HepG2 (cell line): ENCODE data around the gene GNPDA1. TPM values are rescaled to one million over a fixed set of nuclear protein-coding genes. Genes with fewer than 3 reads are reported as not detected.

Experiments used
- ARNT2 ChIP-seq: sonication (generic); formaldehyde crosslinking; IDR thresholded peaks from 2 replicates; pipeline ENCODE4 v1.8.0; 2022; ENCODE audit warnings: mild to moderate bottlenecking, low read depth, missing genetic modification reagents, moderate library complexity
- ATF4 ChIP-seq, 2 experiments: fragments of 450-650 bp in 1 of 2; sonication (generic) in 1 of 2; formaldehyde crosslinking; IDR thresholded peaks; 2 replicates each; pipeline versions ENCODE4 v1.5.0 to v1.8.0; 2020 to 2022; ENCODE audit warnings: mild to moderate bottlenecking in 1 of 2, missing genetic modification reagents in 1 of 2
- ATF7 ChIP-seq, 2 experiments: fragments of 450-650 bp in 1 of 2; sonication (generic) in 1 of 2; formaldehyde crosslinking in 1 of 2; IDR thresholded peaks; 2 replicates each; pipeline versions ENCODE4 v1.4.0 to v1.6.1; 2016 to 2020; ENCODE audit warnings: antibody characterized with exemption in 1 of 2, mild to moderate bottlenecking in 1 of 2, missing genetic modification reagents in 1 of 2
- BRF2 ChIP-seq: sonication (generic); formaldehyde crosslinking; IDR thresholded peaks from 2 replicates; pipeline ENCODE4 v1.8.1; 2022; ENCODE audit warnings: mild to moderate bottlenecking, missing genetic modification reagents
- CTCF ChIP-seq: sonication (generic); formaldehyde crosslinking; IDR thresholded peaks from 2 replicates; pipeline ENCODE4 v1.5.0; 2020; ENCODE audit warnings: mild to moderate bottlenecking, missing genetic modification reagents, moderate library complexity
- ETV5 ChIP-seq: IDR thresholded peaks from 2 replicates; pipeline ENCODE4 v1.6.1; 2018; ENCODE audit warnings: missing biosample characterization, missing genetic modification reagents, inconsistent platforms, borderline replicate concordance
- FOXO1 ChIP-seq: sonication (generic); formaldehyde crosslinking; IDR thresholded peaks from 2 replicates; pipeline ENCODE4 v1.4.0; 2020; ENCODE audit warnings: missing genetic modification reagents
- GATAD2A ChIP-seq: IDR thresholded peaks from 2 replicates; pipeline ENCODE4 v1.6.1; 2016
- HDAC1 ChIP-seq: sonication (generic); formaldehyde crosslinking; IDR thresholded peaks from 2 replicates; pipeline ENCODE4 v1.5.1; 2020; ENCODE audit warnings: mild to moderate bottlenecking, missing genetic modification reagents
- IRF2 ChIP-seq: IDR thresholded peaks from 2 replicates; pipeline ENCODE4 v1.6.1; 2018; ENCODE audit warnings: missing genetic modification reagents, missing compliant biosample characterization
- JUN ChIP-seq: sonication (generic); formaldehyde crosslinking; IDR thresholded peaks from 2 replicates; pipeline ENCODE4 v1.4.0; 2020; ENCODE audit warnings: mild to moderate bottlenecking, missing genetic modification reagents
- KAT7 ChIP-seq: IDR thresholded peaks from 2 replicates; pipeline ENCODE4 v1.6.1; 2018; ENCODE audit warnings: borderline replicate concordance, missing compliant biosample characterization
- KDM3A ChIP-seq: IDR thresholded peaks from 2 replicates; pipeline ENCODE4 v1.6.1; 2018; ENCODE audit warnings: low read depth, missing compliant biosample characterization
- KLF9 ChIP-seq: IDR thresholded peaks from 2 replicates; pipeline ENCODE4 v1.6.1; 2016; ENCODE audit warnings: low read depth
- MXD4 ChIP-seq: IDR thresholded peaks from 2 replicates; pipeline ENCODE4 v1.6.1; 2016; ENCODE audit warnings: mild to moderate bottlenecking, missing biosample characterization, missing genetic modification reagents
- MYNN ChIP-seq: sonication (generic); formaldehyde crosslinking; IDR thresholded peaks from 2 replicates; pipeline ENCODE4 v1.4.0; 2020; ENCODE audit warnings: mild to moderate bottlenecking, low read depth, missing genetic modification reagents
- NFIC ChIP-seq: IDR thresholded peaks from 2 replicates; pipeline ENCODE4 v1.6.1; 2012; ENCODE audit warnings: mild to moderate bottlenecking, low read length, inconsistent platforms
- PPARG ChIP-seq: conservative IDR thresholded peaks from 2 replicates; pipeline ENCODE4 v1.6.1; 2016; ENCODE audit warnings: missing biosample characterization, missing genetic modification reagents
- RAD21 ChIP-seq: fragments of 450-650 bp; formaldehyde crosslinking; IDR thresholded peaks from 2 replicates; pipeline ENCODE4 v1.5.0; 2020; ENCODE audit warnings: mild to moderate bottlenecking
- SAP130 ChIP-seq: IDR thresholded peaks from 2 replicates; pipeline ENCODE4 v1.6.1; 2016; ENCODE audit warnings: low read depth
- STAG1 ChIP-seq: sonication (generic); formaldehyde crosslinking; IDR thresholded peaks from 2 replicates; pipeline ENCODE4 v1.4.0; 2020; ENCODE audit warnings: missing genetic modification reagents
- TSC22D2 ChIP-seq: sonication (generic); formaldehyde crosslinking; IDR thresholded peaks from 2 replicates; pipeline ENCODE4 v1.5.1; 2020; ENCODE audit warnings: missing genetic modification reagents, mild to moderate bottlenecking, borderline replicate concordance
- YEATS2 ChIP-seq: sonication (generic); formaldehyde crosslinking; IDR thresholded peaks from 2 replicates; pipeline ENCODE4 v1.4.0; 2020; ENCODE audit warnings: missing genetic modification reagents, borderline replicate concordance
- ZNF614 ChIP-seq: IDR thresholded peaks from 2 replicates; pipeline ENCODE4 v1.6.1; 2018; ENCODE audit warnings: missing biosample characterization, missing genetic modification reagents, inconsistent platforms, borderline replicate concordance
- ZNF75D ChIP-seq: sonication (generic); formaldehyde crosslinking; IDR thresholded peaks from 2 replicates; pipeline ENCODE4 v1.8.1; 2023; ENCODE audit warnings: missing genetic modification reagents, mild to moderate bottlenecking, borderline replicate concordance
- polyA plus RNA-seq, 8 experiments: library from polyadenylated mRNA; depleted of rRNA in 3 of 8; stranded (reverse) in 7 of 8; unstranded in 1 of 8; fragments of >200 nt; fragmentation: Illumina TruSeq in 4 of 8; extraction: Trizol in 4 of 8; gene quantifications; 2 replicates each; pipeline versions ENCODE4 v1.2.1 to v1.2.3, GENCODE V29; 2011 to 2016; ENCODE audit warnings: low read depth in 4 of 8, missing spikeins in 1 of 8, mixed read lengths in 1 of 8; ENCODE audit not compliant: insufficient read depth in 1 of 8
- total RNA-seq, 5 experiments: library from RNA; depleted of rRNA; stranded (reverse); fragments of >200 nt; fragmentation: Illumina TruSeq; extraction: Trizol; gene quantifications; 2 replicates each; pipeline ENCODE4 v1.2.3, GENCODE V29; 2016; ENCODE audit warnings: low read depth in 1 of 5

The GNPDA1 gene
- total and polyA plus RNA-seq, 2 of the 13 experiments (the other 11 are each of a cell fraction or from before 2014, with no cell fraction given): 6.0 to 54.1 TPM

- TF ChIP-seq ATF7 (IDR thresholded peaks at IDR 0.05) (no peak), ATF7 (CRISPR knock-in tag; IDR thresholded peaks at IDR 0.05) (no peak), KDM3A (CRISPR knock-in tag) (peak; percentile 56; the same call in 1 of the 2 replicates), HDAC1 (CRISPR knock-in tag) (0 out of 2 replicates have a peak, but pooled peaks have one; percentile 22), PPARG (0 out of 2 replicates have a peak, but pooled peaks have one; percentile 14), NFIC (no peak), ETV5 (CRISPR knock-in tag) (peak; percentile 60; the same call in 1 of the 2 replicates), TSC22D2 (peak; percentile 82; the same call in 1 of the 2 replicates), JUN (peak; percentile 43; the same call in 1 of the 2 replicates), ZNF75D (CRISPR knock-in tag) (no peak), KLF9 (CRISPR knock-in tag) (no peak), YEATS2 (peak; percentile 38; the same call in 1 of the 2 replicates), BRF2 (CRISPR knock-in tag) (0 out of 2 replicates have a peak, but pooled peaks have one; percentile 34), IRF2 (CRISPR knock-in tag) (peak; percentile 46; the same call in 1 of the 2 replicates), STAG1 (peak; percentile 86), MYNN (no peak), GATAD2A (CRISPR knock-in tag) (0 out of 2 replicates have a peak, but pooled peaks have one; percentile 34), CTCF (peak; percentile 94), KAT7 (no peak), MXD4 (CRISPR knock-in tag) (0 out of 2 replicates have a peak, but pooled peaks have one; percentile 19), RAD21 (CRISPR knock-in tag) (peak; percentile 79), ZNF614 (CRISPR knock-in tag) (peak; percentile 41; the same call in 1 of the 2 replicates), SAP130 (peak; percentile 40; the same call in 1 of the 2 replicates), ATF4 (CRISPR knock-in tag; IDR thresholded peaks at IDR 0.05) (0 out of 4 replicates have a peak, but pooled peaks of 1 of the 2 experiments have one; percentile 23), FOXO1 (CRISPR knock-in tag) (peak; percentile 56; the same call in 1 of the 2 replicates), ARNT2 (CRISPR knock-in tag) (0 out of 2 replicates have a peak, but pooled peaks have one; percentile 34)
These were observed 52.1 kb downstream of the GNPDA1 start (continued) for GRCh38 chr5:141960449-141961323.
